HepG2 (cell line): Measurements from ENCODE around the gene SEMA3F. TPM values are rescaled to one million over a fixed set of nuclear protein-coding genes. Genes with fewer than 3 reads are reported as not detected.

Experiments used
- ATAD3A ChIP-seq: sonication (generic); formaldehyde crosslinking; IDR thresholded peaks from 2 replicates; pipeline ENCODE4 v1.4.0; 2020; ENCODE audit warnings: missing genetic modification reagents
- CBFB ChIP-seq: sonication (generic); formaldehyde crosslinking; IDR thresholded peaks from 2 replicates; pipeline ENCODE4 v1.4.0; 2020; ENCODE audit warnings: missing genetic modification reagents
- MIXL1 ChIP-seq: IDR thresholded peaks from 2 replicates; pipeline ENCODE4 v1.6.1; 2016
- MTA1 ChIP-seq: sonication (generic); formaldehyde crosslinking; IDR thresholded peaks from 2 replicates; pipeline ENCODE4 v1.4.0; 2020; ENCODE audit warnings: missing genetic modification reagents, mild to moderate bottlenecking, borderline replicate concordance
- NBN ChIP-seq: fragments of 450-650 bp; conservative IDR thresholded peaks from 2 replicates; pipeline ENCODE4 v1.6.1; 2017
- PHB2 ChIP-seq: fragments of 450-650 bp; IDR thresholded peaks from 2 replicates; pipeline ENCODE4 v1.6.1; 2018; ENCODE audit not compliant: partially characterized antibody
- PHF5A ChIP-seq: IDR thresholded peaks from one replicate; pipeline ENCODE4 v1.6.1; 2018; ENCODE audit warnings: low read depth, missing genetic modification reagents; ENCODE audit not compliant: unreplicated experiment
- RAD21 ChIP-seq: fragments of 450-650 bp; formaldehyde crosslinking; IDR thresholded peaks from 2 replicates; pipeline ENCODE4 v1.5.0; 2020; ENCODE audit warnings: mild to moderate bottlenecking
- TEF ChIP-seq: sonication (generic); formaldehyde crosslinking; IDR thresholded peaks from 2 replicates; pipeline ENCODE4 v1.5.0; 2020; ENCODE audit warnings: missing genetic modification reagents
- U2AF1 ChIP-seq: fragments of 200-400 bp; formaldehyde crosslinking; optimal IDR thresholded peaks from 2 replicates; pipeline ENCODE3; 2017; ENCODE audit warnings: mild to moderate bottlenecking, low read depth, low read length
- ZFAT ChIP-seq: sonication (generic); formaldehyde crosslinking; conservative IDR thresholded peaks from 2 replicates; pipeline ENCODE4 v1.8.1; 2023; ENCODE audit warnings: missing genetic modification reagents, inconsistent platforms
- ZHX1 ChIP-seq: sonication (generic); formaldehyde crosslinking; IDR thresholded peaks from 2 replicates; pipeline ENCODE4 v1.8.1; 2022; ENCODE audit warnings: low read depth, mild to moderate bottlenecking, missing genetic modification reagents
- ZNF335 ChIP-seq: sonication (generic); formaldehyde crosslinking; IDR thresholded peaks from 2 replicates; pipeline ENCODE4 v1.4.0; 2020; ENCODE audit warnings: missing genetic modification reagents
- ZNF484 ChIP-seq: sonication (generic); formaldehyde crosslinking; IDR thresholded peaks from 2 replicates; pipeline ENCODE4 v1.5.1; 2020; ENCODE audit warnings: mild to moderate bottlenecking, low read depth, missing genetic modification reagents, borderline replicate concordance
- ZNF557 ChIP-seq: sonication (generic); formaldehyde crosslinking; IDR thresholded peaks from 2 replicates; pipeline ENCODE4 v1.4.0; 2020; ENCODE audit warnings: missing genetic modification reagents
- ZNF7 ChIP-seq: IDR thresholded peaks from 2 replicates; pipeline ENCODE4 v1.6.1; 2016; ENCODE audit warnings: missing biosample characterization, missing genetic modification reagents
- ZNF768 ChIP-seq: sonication (generic); formaldehyde crosslinking; IDR thresholded peaks from 2 replicates; pipeline ENCODE4 v1.4.0; 2020; ENCODE audit warnings: missing genetic modification reagents
- ZNF776 ChIP-seq: sonication (generic); formaldehyde crosslinking; IDR thresholded peaks from 2 replicates; pipeline ENCODE4 v1.4.0; 2020; ENCODE audit warnings: mild to moderate bottlenecking, missing genetic modification reagents
- polyA plus RNA-seq, 8 experiments: library from polyadenylated mRNA; depleted of rRNA in 3 of 8; stranded (reverse) in 7 of 8; unstranded in 1 of 8; fragments of >200 nt; fragmentation: Illumina TruSeq in 4 of 8; extraction: Trizol in 4 of 8; gene quantifications; 2 replicates each; pipeline versions ENCODE4 v1.2.1 to v1.2.3, GENCODE V29; 2011 to 2016; ENCODE audit warnings: low read depth in 4 of 8, missing spikeins in 1 of 8, mixed read lengths in 1 of 8; ENCODE audit not compliant: insufficient read depth in 1 of 8
- total RNA-seq, 5 experiments: library from RNA; depleted of rRNA; stranded (reverse); fragments of >200 nt; fragmentation: Illumina TruSeq; extraction: Trizol; gene quantifications; 2 replicates each; pipeline ENCODE4 v1.2.3, GENCODE V29; 2016; ENCODE audit warnings: low read depth in 1 of 5
- TF ChIP-seq, protein P1 (sequence below): sonication (generic); formaldehyde crosslinking; IDR thresholded peaks from 2 replicates; pipeline ENCODE4 v1.5.0; 2020; ENCODE audit warnings: missing genetic modification reagents
- TF ChIP-seq, protein P2 (sequence below): sonication (generic); formaldehyde crosslinking; IDR thresholded peaks from 2 replicates; pipeline ENCODE4 v1.4.0; 2020; ENCODE audit warnings: missing genetic modification reagents, borderline replicate concordance
- TF ChIP-seq, protein P3 (sequence below): sonication (generic); formaldehyde crosslinking; IDR thresholded peaks from 2 replicates; pipeline ENCODE4 v1.8.1; 2023; ENCODE audit warnings: mild to moderate bottlenecking, missing genetic modification reagents

The SEMA3F gene
- total and polyA plus RNA-seq, 2 of the 13 experiments (the other 11 are each of a cell fraction or from before 2014, with no cell fraction given): 7.6 to 17.2 TPM

DNA sequence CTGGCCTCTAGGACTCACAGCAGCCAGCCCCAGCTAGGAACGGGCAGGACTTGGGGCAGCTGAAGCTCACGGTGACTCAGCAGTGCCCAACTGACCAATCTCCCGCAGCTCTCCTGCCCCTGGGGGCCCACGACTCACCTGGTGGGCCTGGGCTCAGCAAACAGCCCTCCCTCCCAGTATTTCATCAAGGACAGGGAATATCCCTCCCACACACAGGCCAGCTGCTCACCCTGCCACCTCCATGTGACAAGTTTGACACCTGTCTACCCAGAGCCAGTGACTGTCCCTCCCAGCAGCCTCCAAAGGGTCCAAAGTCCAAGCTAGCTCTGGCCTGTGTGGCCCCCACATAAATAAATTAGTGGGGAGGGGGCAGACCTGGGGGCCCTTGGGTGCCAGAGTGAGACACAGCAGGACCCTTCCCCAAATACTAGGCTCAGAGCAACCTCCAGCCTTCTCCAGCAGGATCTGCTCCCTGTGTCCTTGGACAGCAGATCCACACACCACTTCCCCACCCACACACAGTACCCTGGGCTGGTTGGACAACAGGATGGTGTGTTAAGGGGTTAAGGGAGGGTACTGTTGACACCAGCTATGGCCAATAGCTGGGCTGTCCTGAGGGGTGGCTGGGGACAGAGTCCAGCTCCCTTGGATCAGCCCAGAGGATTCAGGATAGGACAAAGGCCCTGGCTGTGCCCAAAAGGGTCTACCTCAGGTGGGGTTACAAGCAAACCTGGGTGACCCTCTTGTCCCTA is 40.6 kb downstream of the SEMA3F start (continued):
- TF ChIP-seq, protein P1, sequence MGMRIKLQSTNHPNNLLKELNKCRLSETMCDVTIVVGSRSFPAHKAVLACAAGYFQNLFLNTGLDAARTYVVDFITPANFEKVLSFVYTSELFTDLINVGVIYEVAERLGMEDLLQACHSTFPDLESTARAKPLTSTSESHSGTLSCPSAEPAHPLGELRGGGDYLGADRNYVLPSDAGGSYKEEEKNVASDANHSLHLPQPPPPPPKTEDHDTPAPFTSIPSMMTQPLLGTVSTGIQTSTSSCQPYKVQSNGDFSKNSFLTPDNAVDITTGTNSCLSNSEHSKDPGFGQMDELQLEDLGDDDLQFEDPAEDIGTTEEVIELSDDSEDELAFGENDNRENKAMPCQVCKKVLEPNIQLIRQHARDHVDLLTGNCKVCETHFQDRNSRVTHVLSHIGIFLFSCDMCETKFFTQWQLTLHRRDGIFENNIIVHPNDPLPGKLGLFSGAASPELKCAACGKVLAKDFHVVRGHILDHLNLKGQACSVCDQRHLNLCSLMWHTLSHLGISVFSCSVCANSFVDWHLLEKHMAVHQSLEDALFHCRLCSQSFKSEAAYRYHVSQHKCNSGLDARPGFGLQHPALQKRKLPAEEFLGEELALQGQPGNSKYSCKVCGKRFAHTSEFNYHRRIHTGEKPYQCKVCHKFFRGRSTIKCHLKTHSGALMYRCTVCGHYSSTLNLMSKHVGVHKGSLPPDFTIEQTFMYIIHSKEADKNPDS: peak; percentile 85; the same call in 1 of the 2 replicates
- TF ChIP-seq CBFB (CRISPR knock-in tag): peak; percentile 30; the same call in 1 of the 2 replicates
- no peak for TF ChIP-seq PHB2
- no peak for TF ChIP-seq ZNF557 (CRISPR knock-in tag)
- TF ChIP-seq ZNF484: no peak
- no peak for TF ChIP-seq PHF5A (CRISPR knock-in tag)
- peak; percentile 26; the same call in 1 of the 2 replicates for TF ChIP-seq ZNF768 (CRISPR knock-in tag)
- TF ChIP-seq ZNF335 (CRISPR knock-in tag): no peak
- no peak for TF ChIP-seq NBN
- no peak for TF ChIP-seq ZNF776 (CRISPR knock-in tag)
- TF ChIP-seq ZNF7 (CRISPR knock-in tag): no peak
- TF ChIP-seq, protein P2, sequence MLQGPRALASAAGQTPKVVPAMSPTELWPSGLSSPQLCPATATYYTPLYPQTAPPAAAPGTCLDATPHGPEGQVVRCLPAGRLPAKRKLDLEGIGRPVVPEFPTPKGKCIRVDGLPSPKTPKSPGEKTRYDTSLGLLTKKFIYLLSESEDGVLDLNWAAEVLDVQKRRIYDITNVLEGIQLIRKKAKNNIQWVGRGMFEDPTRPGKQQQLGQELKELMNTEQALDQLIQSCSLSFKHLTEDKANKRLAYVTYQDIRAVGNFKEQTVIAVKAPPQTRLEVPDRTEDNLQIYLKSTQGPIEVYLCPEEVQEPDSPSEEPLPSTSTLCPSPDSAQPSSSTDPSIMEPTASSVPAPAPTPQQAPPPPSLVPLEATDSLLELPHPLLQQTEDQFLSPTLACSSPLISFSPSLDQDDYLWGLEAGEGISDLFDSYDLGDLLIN (CRISPR knock-in tag): peak; percentile 11; the same call in 1 of the 2 replicates
- no peak; the same call in 1 of the 2 replicates for TF ChIP-seq MIXL1
- TF ChIP-seq U2AF1: peak; percentile 70
- no peak for TF ChIP-seq ATAD3A (CRISPR knock-in tag)
- peak; percentile 34 for TF ChIP-seq RAD21 (CRISPR knock-in tag)
- TF ChIP-seq ZFAT (CRISPR knock-in tag): no peak
- TF ChIP-seq ZHX1: peak; percentile 32; the same call in 1 of the 2 replicates
- TF ChIP-seq, protein P3, sequence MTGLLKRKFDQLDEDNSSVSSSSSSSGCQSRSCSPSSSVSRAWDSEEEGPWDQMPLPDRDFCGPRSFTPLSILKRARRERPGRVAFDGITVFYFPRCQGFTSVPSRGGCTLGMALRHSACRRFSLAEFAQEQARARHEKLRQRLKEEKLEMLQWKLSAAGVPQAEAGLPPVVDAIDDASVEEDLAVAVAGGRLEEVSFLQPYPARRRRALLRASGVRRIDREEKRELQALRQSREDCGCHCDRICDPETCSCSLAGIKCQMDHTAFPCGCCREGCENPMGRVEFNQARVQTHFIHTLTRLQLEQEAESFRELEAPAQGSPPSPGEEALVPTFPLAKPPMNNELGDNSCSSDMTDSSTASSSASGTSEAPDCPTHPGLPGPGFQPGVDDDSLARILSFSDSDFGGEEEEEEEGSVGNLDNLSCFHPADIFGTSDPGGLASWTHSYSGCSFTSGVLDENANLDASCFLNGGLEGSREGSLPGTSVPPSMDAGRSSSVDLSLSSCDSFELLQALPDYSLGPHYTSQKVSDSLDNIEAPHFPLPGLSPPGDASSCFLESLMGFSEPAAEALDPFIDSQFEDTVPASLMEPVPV (CRISPR knock-in tag): peak; percentile 96; the same call in 1 of the 2 replicates
- TF ChIP-seq MTA1: peak; percentile 82
- TF ChIP-seq TEF (CRISPR knock-in tag): no peak
